Activated CD4-positive, alpha-beta memory T cell treated with anti-CD3 and anti-CD28 coated beads, Interleukin-2, amount 10 ng/mL, durations not matched to agents 7 days and 5 days (primary cell): Measurements from ENCODE around the gene F8A1. TPM values are rescaled to one million over a fixed set of nuclear protein-coding genes. Genes with fewer than 3 reads are reported as not detected.
A peak's percentile ranks its signal among the peaks of the same experiment; 100 is the strongest.
"Not testable (repeated sequence)": the region's sequence is repeated elsewhere in the genome, so short reads cannot be mapped to it uniquely, and the experiment has no call there.

Experiments used
- CTCF ChIA-PET: fragments of 350-600 bp; sonication (Branson Sonifier 250); formaldehyde crosslinking; loops from one replicate; lab custom pipeline; 2021; ENCODE audit warnings: antibody characterized with exemption, inconsistent platforms; lab: Charles Lee
- POLR2A ChIA-PET: fragments of 350-600 bp; sonication (Branson Sonifier 250); formaldehyde crosslinking; loops from one replicate; lab custom pipeline; 2021; ENCODE audit warnings: antibody characterized with exemption; lab: Charles Lee
- DNase-seq: peaks from one replicate; pipeline ENCODE4 v3.0.0-alpha.2; 2020
- H3K27ac Mint-ChIP-seq: one replicate; pipeline ENCODE4 v1.8.0; 2021; ENCODE audit warnings: mild to moderate bottlenecking, mixed read lengths
- H3K27me3 Mint-ChIP-seq: one replicate; pipeline ENCODE4 v1.8.0; 2021; ENCODE audit warnings: mixed read lengths
- H3K36me3 Mint-ChIP-seq: one replicate; pipeline ENCODE4 v1.8.0; 2021; ENCODE audit warnings: low read depth, mixed read lengths
- H3K4me1 Mint-ChIP-seq: one replicate; pipeline ENCODE4 v1.8.0; 2021; ENCODE audit warnings: mixed read lengths
- H3K4me3 Mint-ChIP-seq: one replicate; pipeline ENCODE4 v1.8.0; 2021; ENCODE audit warnings: mild to moderate bottlenecking, mixed read lengths
- H3K9me3 Mint-ChIP-seq: one replicate; pipeline ENCODE4 v1.8.0; 2021; ENCODE audit warnings: mixed read lengths
- total RNA-seq, 2 experiments: library from RNA; stranded (reverse); gene quantifications; one replicate each; pipeline ENCODE4 v1.2.3, GENCODE V29; 2021

F8A1 gene
- 10 to 100 TPM; 61.8 to 63.4 TPM for total RNA-seq

- H3K27ac Mint-ChIP-seq, H3K36me3 Mint-ChIP-seq, H3K4me3 Mint-ChIP-seq, H3K27me3 Mint-ChIP-seq, H3K4me1 Mint-ChIP-seq, POLR2A ChIA-PET, CTCF ChIA-PET, H3K9me3 Mint-ChIP-seq: not testable (repeated sequence)
- peak; percentile 64 for DNase-seq
Measured at GRCh38 chrX:154886069-154886788, at the start of gene F8A1. Gene F8A1 (plus strand): TSS chrX:154886355. CDS start chrX:154886375, 20 bp downstream.

DNA sequence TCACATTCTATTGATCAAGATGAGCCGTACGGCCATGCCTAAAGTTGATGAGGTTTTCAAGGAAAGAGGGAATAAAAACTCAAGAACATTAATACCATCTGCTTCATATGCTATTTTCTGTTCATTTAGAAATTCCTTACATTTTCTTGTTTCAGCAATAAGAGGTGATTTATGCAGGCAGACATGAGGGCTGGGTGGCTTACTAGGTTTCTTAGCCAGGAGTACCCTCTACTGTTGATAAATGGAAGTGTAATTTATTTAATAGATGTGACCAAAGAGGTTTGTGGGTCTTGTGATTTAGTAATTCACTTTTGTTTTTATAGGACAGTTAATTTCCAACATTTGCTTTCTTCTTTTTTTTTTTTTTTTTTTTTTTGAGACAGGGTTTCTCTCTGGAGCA is 45.3 kb upstream of the F8A1 start:
- H3K27ac Mint-ChIP-seq: no peak overlapping the region
- H3K27me3 Mint-ChIP-seq: no peaks in the 10 kb centered on the region
- H3K36me3 Mint-ChIP-seq: no peaks in the 10 kb centered on the region
- H3K4me3 Mint-ChIP-seq: no peak overlapping the region
- no peak for DNase-seq
- CTCF ChIA-PET: interaction anchor here (0.7 to 1.8 kb wide), 2 partner anchors 78 to 91 kb away, joined by 3 to 7 read pairs; partner anchors contain the start of gene GAB3
- POLR2A ChIA-PET: no interaction called here
- peaks cover 3% of the 10 kb centered on the region for H3K4me1 Mint-ChIP-seq
- no peaks in the 10 kb centered on the region for H3K9me3 Mint-ChIP-seq

DNA sequence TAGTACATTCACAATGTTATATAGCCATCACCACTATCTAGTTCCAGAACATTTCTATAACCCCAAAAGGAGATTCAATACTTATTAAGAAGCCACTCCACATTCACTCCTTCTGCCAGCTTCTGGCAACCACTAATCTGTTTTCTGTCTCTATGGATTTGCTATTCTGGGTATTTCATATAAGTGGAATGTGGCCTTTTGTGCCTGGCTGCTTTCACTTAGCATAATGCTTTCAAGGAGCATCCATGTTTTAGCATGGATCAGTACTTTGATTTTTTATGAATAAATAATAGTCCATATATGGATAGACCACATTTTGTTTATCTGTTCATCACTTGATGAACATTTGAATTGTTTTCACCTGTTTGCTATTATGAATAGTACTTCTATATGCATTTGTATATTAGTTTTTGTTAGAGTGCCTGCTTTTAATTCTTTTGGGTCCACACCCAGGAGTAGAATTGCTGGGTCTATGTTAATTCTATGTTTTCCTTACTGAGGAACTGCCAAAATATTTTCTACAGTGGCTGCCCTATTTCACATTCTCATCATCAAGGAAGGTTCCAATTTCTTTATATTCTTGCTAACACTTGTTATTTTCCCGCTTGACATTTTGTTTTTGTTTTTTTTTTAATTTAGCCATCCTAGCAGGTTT is 35.1 kb upstream of the F8A1 start:
- Mint-ChIP-seq H3K36me3 (peaks cover 6% of the 10 kb centered on the region), H3K4me3 (no peak overlapping the region), H3K27ac (no peak overlapping the region), H3K9me3 (no peaks in the 10 kb centered on the region), H3K4me1 (no peaks in the 10 kb centered on the region), H3K27me3 (peaks cover 1% of the 10 kb centered on the region)
- no peak for DNase-seq
- CTCF ChIA-PET: no interaction called here
- POLR2A ChIA-PET: no interaction called here

GRCh38 chrX:154855256-154855655 is 30.9 kb upstream of the F8A1 start:
- no peaks in the 10 kb centered on the region for H3K4me1 Mint-ChIP-seq
- no peak for DNase-seq
- POLR2A ChIA-PET: no interaction called here
- no peaks in the 10 kb centered on the region for H3K9me3 Mint-ChIP-seq
- H3K27ac Mint-ChIP-seq: no peak overlapping the region
- no peaks in the 10 kb centered on the region for H3K27me3 Mint-ChIP-seq
- H3K36me3 Mint-ChIP-seq: peaks cover 15% of the 10 kb centered on the region
- CTCF ChIA-PET: no interaction called here
- H3K4me3 Mint-ChIP-seq: no peak overlapping the region

DNA sequence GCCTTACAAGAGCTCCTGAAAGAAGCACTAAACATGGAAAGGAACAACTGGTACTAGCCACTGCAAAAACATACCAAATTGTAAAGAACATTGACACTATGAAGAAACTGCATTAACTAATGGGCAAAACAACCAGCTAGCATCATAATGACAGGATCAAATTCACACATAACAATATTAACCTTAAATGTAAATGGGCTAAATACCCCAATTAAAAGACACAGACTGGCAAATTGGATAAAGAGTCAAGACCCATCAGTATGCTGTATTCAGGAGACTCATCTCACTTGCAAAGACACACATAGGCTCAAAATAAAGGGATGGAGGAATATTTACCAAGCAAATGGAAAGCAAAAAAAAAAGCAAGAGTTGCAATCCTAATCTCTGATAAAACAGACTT is 17.6 kb upstream of the F8A1 start:
- CTCF ChIA-PET, DNase-seq, H3K27ac Mint-ChIP-seq, POLR2A ChIA-PET, H3K27me3 Mint-ChIP-seq, H3K4me1 Mint-ChIP-seq, H3K4me3 Mint-ChIP-seq: not testable (repeated sequence)
- peaks cover 12% of the 10 kb centered on the region for H3K9me3 Mint-ChIP-seq
- peaks cover 19% of the 10 kb centered on the region for H3K36me3 Mint-ChIP-seq

DNA sequence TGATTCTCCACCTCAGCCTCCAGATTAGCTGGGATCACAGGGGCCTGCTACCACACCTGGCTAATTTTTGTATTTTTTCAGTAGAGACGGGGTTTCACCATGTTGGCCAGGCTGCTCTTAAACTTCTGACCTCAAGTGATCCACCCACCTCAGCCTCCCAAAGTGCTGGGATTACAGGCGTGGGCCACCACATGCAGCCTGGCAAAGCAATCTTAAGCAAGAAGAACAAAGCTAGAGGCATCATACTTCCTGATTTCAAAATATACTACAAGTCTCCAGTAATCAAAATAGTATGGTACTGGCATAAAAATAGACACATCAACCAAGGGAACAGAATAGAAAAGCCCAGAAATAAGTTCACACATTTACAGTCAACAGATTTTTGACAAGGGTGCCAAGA is 12.8 kb upstream of the F8A1 start:
- DNase-seq: no peak
- no peaks in the 10 kb centered on the region for H3K4me1 Mint-ChIP-seq
- ChIA-PET CTCF (no interaction called here), POLR2A (no interaction called here)
- H3K9me3 Mint-ChIP-seq: peaks cover 9% of the 10 kb centered on the region
- H3K36me3 Mint-ChIP-seq: peaks cover 13% of the 10 kb centered on the region
- H3K27ac Mint-ChIP-seq: no peak overlapping the region
- no peak overlapping the region for H3K4me3 Mint-ChIP-seq
- H3K27me3 Mint-ChIP-seq: peaks cover 2% of the 10 kb centered on the region

DNA sequence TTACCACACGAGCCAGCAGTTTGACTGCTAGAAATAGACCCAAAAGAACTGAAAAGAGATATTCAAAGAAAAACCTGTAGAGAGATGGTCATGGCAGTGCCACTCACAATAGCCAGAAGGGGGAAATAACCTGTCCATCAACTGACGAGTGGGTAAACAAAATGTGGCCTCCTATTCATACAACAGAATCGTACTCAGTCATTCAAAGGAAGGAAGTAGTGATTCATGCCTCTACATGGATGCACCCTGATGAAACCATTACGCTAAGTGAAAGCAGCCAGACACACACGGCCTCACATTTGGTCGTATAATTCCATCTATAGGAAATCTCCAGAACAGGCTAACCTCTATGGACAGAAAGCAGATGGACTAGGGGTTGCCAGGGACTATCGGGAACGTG is 2.1 kb upstream of the F8A1 start:
- H3K4me1 Mint-ChIP-seq, CTCF ChIA-PET, DNase-seq, H3K9me3 Mint-ChIP-seq, POLR2A ChIA-PET, H3K27me3 Mint-ChIP-seq, H3K27ac Mint-ChIP-seq, H3K36me3 Mint-ChIP-seq, H3K4me3 Mint-ChIP-seq: not testable (repeated sequence)

GRCh38 chrX:154885057-154885456 is 1.1 kb upstream of the F8A1 start:
- POLR2A ChIA-PET, H3K36me3 Mint-ChIP-seq, H3K27ac Mint-ChIP-seq, H3K4me1 Mint-ChIP-seq, CTCF ChIA-PET, DNase-seq, H3K4me3 Mint-ChIP-seq, H3K27me3 Mint-ChIP-seq, H3K9me3 Mint-ChIP-seq: not testable (repeated sequence)

DNA sequence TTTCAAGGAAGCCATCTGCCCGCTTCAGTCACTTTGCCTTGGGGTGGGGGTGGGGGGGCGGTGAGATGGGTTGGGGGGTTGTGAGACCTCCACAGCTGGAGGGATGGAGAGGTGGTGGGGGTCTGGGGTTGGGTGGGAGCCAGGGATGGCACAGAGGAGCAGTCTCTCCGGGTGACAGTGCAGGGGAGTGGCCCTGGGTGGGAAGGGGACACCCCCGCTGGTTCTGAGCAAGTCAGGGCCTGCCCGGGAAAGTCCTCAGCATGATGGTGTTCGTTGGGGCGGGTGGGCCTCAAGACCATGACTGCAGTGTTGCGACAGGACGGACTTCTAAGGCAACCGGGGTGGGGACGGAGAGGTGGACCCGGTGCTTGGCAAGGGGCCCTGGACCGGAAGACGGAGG is 606 bp upstream of the F8A1 start:
- H3K27me3 Mint-ChIP-seq, DNase-seq, H3K36me3 Mint-ChIP-seq, CTCF ChIA-PET, H3K4me1 Mint-ChIP-seq, H3K27ac Mint-ChIP-seq, H3K4me3 Mint-ChIP-seq, POLR2A ChIA-PET, H3K9me3 Mint-ChIP-seq: not testable (repeated sequence)

DNA sequence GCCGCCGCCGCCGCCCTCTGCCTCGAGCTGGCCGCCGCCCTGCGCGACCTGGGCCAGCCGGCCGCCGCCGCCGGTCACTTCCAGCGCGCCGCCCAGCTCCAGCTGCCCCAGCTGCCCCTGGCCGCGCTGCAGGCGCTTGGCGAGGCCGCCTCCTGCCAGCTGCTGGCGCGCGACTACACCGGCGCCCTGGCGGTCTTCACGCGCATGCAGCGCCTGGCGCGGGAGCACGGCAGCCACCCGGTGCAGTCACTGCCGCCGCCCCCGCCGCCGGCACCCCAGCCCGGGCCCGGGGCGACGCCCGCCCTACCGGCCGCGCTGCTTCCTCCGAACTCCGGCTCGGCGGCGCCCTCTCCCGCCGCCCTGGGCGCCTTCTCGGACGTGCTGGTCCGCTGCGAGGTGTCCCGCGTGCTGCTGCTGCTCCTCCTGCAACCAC is 650 bp downstream of the F8A1 start:
- CTCF ChIA-PET, H3K4me3 Mint-ChIP-seq, POLR2A ChIA-PET, DNase-seq, H3K4me1 Mint-ChIP-seq, H3K36me3 Mint-ChIP-seq, H3K27me3 Mint-ChIP-seq, H3K9me3 Mint-ChIP-seq, H3K27ac Mint-ChIP-seq: not testable (repeated sequence)

DNA sequence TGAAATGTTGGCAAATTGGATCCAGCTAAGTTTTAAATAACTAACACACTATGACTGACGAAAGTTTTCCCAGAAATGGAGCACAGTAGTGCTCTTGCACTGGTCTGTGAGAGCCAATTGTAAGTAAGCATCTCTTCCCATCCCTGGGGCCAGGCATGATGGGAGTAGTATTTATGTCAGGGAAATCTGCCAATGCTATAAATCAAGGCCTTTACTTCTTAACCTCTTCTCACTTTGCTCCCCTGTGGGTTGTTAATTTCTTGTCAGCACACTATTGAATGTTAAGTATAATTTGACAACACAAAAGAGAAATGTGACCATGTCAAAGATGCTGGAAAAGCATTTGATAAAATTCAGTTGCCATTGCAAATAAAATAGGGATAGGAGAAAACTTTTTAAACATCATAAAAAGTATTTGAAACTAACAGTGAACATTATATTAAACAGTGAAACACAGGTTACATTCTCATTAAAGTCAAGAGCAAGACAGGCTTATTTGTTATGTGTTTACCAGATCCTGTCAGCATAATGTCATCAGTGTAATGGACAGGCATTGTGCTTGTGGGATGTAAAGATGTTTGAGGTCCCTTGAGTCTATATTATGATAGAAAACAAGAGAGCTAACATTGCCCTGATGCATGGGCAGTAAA is 5.0 kb downstream of the F8A1 start:
- H3K27me3 Mint-ChIP-seq: no peaks in the 10 kb centered on the region
- peaks cover 9% of the 10 kb centered on the region for H3K4me1 Mint-ChIP-seq
- ChIA-PET CTCF (no interaction called here), POLR2A (no interaction called here)
- H3K36me3 Mint-ChIP-seq: peaks cover 4% of the 10 kb centered on the region
- no peak for DNase-seq
- H3K9me3 Mint-ChIP-seq: no peaks in the 10 kb centered on the region
- no peak overlapping the region for H3K4me3 Mint-ChIP-seq
- no peak overlapping the region for H3K27ac Mint-ChIP-seq

GRCh38 chrX:154892296-154892695 is 6.1 kb downstream of the F8A1 start:
- Mint-ChIP-seq H3K4me1 (peaks cover 12% of the 10 kb centered on the region), H3K27ac (no peak overlapping the region), H3K36me3 (peaks cover 4% of the 10 kb centered on the region), H3K27me3 (no peaks in the 10 kb centered on the region), H3K4me3 (no peak overlapping the region), H3K9me3 (no peaks in the 10 kb centered on the region)
- CTCF ChIA-PET: no interaction called here
- no peak for DNase-seq
- POLR2A ChIA-PET: no interaction called here

DNA sequence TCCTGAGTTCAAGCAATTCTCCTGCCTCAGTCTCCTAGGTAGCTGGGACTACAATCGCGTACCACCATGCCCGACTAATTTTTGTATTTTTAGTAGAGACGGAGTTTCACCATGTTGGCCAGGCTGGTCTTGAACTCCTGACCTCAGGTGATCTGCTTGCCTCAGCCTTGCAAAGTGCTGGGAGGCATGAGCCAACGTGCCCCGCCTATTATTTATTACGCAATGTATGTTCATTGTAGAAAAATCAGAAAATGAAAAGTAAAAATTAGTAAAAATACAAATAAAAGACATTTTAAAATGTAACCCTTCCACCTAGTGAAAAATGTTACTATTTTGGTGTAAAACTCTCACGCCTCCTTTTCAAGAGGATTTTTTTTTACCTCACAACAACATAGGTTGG is 14.2 kb downstream of the F8A1 start:
- ChIA-PET POLR2A (no interaction called here), CTCF (interaction anchor here (1.7 kb wide), 1 partner anchor 9 kb away, joined by 3 read pairs; no protein-coding TSS in a partner anchor)
- DNase-seq: no peak
- Mint-ChIP-seq H3K36me3 (no peaks in the 10 kb centered on the region), H3K9me3 (no peaks in the 10 kb centered on the region), H3K4me1 (peaks cover 8% of the 10 kb centered on the region), H3K4me3 (no peak overlapping the region), H3K27me3 (peaks cover 24% of the 10 kb centered on the region), H3K27ac (no peak overlapping the region)
